Left forelimb (tissue), 1 donor: ENCODE results near the gene NUP153.

Experiments
- DNase-seq: peaks from one replicate; pipeline ENCODE4 v3.0.0-alpha.2; 2018; ENCODE audit warnings: low spot score

Gene NUP153

GRCh38 chr6:17662585-17662984, 44.1 kb downstream of the NUP153 start:
- no peak for DNase-seq

GRCh38 chr6:17656644-17657043, 50.1 kb downstream of the NUP153 start:
- DNase-seq, result no peak

GRCh38 chr6:17656092-17656491, 50.6 kb downstream of the NUP153 start:
- DNase-seq, result no peak

DNA sequence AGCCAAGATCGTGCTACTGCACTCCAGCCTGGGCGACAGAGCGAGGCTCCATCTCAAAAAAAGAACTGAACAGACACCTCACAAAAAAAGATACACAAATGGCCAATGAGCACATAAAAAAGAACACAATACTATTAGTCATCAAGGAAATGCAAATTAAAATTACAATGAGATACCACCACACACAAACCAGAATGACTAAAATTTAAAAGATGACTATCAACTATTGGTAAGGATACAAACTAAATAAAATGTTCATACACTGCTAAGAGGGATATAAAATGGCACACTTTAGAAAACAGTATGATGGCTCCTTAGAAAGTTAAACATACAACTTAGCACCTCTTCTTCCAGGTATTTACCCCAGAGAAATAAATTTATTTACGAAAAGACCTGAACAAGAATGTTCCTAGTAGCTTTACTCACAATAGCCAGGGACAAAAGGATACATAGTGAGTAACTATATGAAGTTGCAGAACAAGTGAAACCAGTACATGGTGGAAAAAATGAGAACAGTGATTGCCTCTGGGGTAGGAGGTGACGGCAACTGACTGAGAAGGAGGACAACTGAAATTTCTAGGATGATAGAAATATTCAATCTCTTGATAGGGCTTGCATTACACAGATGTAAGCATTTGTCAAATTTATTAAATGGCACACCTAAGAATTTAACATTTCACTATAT, 53.4 kb downstream of the NUP153 start:
- DNase-seq, result no peak

GRCh38 chr6:17650656-17651309, 55.9 kb downstream of the NUP153 start:
- DNase-seq, result no peak

DNA sequence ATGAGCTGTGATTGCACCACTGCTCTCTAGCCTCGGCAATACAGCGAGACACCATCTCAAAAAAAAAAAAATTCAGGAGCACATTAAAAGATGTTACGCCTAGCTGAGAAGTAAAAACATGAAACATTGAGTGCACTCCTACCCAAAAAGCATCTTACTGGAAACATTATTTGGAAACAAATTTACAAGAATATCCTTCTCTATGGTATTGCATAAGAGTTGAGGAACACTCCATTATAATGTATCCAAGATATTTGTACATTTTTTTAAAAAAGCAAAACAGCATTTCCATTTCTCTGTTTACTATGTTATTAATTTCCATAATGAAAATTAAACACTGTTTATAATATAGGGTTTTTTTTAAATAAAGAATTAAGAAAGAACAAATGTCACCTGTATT, 58.0 kb downstream of the NUP153 start:
- DNase-seq, result no peak

DNA sequence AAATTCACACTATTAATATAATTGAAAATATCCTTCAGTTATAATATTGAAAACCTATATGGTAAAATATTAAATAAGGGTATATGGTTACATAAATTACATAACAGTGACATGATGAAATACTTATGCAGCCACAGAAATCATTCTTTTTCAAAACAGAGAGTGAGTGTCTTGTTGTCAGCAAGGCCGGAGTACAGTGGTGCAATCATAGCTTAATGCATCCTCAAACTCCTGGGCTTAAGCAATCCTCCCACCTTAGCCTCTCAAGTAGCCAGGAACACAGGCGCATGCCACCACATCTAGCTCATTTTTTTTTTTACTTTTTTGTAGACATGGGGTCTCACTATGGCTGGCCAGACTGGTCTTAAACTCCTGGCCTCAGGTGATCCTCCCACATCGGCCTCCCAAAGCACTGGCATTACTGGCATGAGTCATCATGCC, 66.2 kb downstream of the NUP153 start:
- DNase-seq, result no peak

DNA sequence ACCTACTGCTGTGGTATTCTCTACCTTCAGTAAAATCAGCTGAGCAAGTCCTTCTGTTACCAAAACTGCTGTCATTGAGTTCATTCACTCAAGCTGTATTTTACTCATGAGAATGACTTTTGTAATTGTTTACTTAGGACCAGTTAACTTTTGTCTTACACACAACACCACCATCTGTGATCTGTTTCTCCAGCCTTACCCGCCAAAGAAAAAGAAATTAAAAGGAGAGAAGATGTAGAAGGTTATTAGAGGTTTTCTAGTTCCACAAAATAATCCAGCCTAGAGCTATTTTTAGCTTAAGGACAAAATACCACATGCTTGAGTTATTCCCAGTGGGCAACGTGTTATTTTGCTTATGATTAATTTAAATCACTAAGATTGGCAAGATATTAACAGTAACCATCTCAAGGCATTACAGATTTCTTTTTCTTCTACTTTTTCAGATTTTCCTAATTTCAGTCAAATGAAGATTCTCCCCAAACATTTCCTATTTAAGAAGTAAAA, 68.5 kb downstream of the NUP153 start:
- no peak for DNase-seq

- DNase-seq, result no peak
Measured at GRCh38 chr6:17635568-17635967, 71.2 kb downstream of the NUP153 start.

- DNase-seq, result no peak
Measured at GRCh38 chr6:17633465-17634188, 73.1 kb downstream of the NUP153 start.

DNA sequence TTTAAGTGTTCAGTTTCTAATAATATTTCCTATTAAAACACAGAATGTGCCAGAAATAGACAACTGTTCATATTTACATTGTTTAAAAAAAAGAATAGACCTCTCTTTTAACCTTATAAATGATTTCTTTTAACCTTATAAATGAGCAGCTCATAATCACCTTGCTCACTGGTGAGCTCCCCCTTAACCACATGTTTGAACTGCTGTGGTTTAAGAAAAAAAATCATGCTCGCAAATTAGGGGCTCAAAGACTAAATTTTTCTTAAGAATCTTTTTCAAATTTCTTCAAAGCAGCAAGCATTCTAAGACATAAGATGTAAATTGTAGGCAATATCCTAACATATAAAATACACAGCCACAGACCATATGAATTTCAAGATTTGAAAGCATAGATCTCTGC, 73.8 kb downstream of the NUP153 start:
- DNase-seq, result no peak

- no peak for DNase-seq
Measured at GRCh38 chr6:17630511-17631073, 76.1 kb downstream of the NUP153 start.

DNA sequence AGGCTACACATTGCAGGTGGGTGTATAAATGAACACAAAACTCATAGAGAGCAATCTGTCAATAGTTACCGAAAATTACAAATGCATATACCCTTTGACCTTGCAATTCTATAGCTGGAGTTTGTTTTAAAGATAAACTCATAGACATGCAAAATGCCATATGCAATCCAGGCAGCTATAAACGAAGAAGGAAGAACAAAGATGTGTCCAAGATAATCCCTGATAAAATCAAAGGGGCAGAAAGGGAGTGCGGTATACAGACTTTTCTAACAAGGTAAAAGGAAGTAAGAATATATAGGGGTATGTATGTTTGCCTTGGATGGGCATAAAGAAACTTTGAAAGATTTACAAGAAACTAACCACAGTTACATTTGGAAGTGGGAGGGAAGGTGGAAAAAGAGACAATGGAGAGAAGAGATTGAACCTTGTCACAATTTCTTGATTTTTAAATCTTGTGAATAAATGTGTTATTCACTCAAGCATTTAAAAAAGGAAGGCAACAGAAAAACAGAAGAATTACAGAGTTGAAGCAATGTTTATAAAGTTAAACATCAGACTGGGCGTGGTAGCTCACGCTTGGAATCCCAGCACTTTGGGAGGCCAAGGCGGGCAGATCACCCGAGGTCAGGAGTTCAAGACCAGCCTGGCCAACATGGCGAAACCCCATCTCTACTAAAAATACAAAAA, 76.8 kb downstream of the NUP153 start:
- no peak for DNase-seq

DNA sequence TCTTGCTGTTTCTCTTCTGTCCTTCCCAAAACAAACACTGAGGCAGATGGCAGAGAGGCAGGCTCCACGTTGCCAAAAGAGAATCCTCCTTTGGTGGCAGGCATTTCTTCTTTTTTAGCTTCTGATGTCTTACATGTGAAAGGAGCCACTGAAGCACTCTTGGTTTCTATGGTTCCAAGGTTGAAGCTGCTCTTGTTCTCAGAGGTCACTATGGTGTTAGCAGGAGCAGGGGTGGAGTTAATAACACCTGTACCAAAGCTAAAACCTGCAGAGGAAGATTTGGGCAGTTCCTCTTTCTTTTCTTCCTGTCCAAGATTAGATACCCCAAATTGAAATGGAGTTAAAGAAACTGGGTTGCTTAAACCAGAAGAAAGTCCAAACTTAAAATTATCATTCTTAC, 77.9 kb downstream of the NUP153 start:
- no peak for DNase-seq

- no peak for DNase-seq
Measured at GRCh38 chr6:17624396-17624795, 82.3 kb downstream of the NUP153 start.

DNA sequence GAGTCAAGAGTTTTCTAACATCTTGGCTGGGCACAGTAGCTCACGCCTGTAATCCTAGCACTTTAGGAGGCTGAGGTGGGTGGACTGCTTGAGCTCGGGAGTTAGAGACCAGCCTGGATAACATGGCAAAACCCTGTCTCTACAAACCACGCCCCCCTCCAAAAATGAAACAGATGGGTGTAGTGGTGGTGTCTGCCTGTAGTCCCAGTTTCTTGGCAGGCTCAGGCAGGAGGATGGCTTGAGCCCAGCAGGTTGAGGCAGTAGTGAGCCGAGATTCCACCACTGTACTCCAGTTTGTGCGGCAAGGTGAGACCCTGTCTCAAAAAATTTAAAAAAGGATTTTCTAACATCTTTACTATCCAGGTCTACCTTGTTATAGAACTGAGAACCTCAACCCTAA, 84.6 kb downstream of the NUP153 start:
- no peak for DNase-seq

DNA sequence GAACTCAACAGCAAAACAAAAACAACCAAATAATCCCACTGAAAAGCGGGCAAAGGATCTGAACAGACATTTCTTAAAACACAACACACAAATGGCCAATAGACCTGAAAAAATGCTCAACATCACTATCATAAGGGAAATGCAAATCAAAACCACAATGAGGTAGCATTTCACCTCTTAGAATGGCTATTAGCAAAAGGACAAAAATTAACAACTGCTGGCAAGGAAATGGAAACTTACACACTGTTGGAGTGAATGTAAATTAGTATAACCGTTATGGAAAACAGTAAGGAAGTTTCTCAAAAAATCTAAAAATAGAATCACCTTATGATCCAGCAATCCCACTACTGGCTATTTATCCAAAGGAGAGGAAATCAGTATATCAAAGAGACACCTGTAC, 85.7 kb downstream of the NUP153 start:
- DNase-seq, result no peak

DNA sequence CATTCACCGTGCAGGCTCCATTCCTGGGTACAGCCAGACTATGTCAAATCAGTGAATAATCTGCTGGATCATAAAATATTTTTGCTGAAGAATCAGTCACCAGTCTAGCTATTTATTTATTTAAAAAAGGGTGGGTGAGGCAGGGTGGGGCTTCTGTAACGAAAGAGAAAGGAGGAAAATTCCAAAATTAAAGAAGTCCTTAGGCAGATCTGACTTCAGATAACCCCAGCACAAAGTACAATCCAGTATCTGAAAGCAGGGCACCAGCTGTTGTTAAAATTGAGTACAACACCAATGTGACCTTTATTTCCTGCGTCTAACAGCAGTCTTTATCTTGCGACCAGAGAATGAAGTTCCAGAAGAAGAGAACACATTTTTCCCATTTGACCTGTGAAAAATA, 90.9 kb downstream of the NUP153 start:
- DNase-seq, result no peak

DNA sequence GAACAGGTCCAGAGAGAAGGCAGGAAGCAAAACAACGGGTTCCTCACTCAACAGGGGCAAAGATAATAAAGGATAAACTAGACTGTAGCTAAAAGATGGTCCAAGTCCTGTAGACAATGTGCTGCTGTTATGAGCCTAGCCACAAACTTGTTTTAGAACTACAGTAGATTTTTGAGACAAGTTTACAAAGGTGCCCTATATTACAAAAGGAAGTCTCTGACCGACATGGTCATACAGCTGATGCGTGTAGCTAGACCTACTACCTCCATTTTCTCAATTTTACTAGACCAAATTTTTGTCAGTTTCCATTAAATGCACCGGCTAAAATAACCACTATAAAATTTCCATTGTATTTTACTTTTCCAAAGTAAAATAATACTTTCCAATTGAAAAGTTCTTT, 94.7 kb downstream of the NUP153 start:
- no peak for DNase-seq

DNA sequence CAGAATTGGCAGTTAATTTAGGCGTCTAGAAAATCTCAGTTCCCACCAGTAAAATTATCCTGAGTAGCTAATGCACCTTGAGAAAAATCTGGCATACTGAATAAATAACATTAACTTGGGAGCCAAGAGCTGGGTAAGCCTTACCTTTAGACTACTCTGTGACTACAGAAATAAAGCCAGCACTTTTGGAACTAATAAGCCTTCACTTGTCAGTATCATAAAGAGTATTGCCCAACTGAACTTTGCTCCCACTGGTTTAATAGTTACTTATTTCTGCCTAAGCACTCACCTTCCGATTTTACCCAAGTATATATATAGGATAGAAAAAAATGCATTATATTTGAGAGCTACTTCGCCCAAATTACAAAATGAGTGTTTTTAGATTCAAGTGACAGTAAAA, 95.9 kb downstream of the NUP153 start:
- no peak for DNase-seq

DNA sequence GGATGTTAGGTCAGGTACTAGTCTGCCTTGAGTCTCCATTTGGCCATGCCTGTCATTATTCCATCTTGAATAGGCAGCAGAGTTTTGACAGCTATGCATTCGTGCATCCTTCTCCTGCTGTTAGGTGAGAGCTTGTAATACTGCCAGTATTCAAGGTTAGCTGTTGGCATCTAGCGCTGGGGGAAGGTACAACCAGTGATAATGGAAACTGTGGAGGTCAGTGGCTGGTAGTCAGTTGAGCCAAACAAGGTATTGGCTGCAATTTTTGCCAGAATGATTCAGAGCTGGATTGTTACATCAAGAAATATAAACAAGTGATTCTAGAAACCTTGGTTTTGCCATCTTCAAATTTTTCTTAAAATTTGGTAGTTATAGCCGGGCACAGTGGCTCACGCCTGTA, 100.1 kb downstream of the NUP153 start:
- no peak for DNase-seq

DNA sequence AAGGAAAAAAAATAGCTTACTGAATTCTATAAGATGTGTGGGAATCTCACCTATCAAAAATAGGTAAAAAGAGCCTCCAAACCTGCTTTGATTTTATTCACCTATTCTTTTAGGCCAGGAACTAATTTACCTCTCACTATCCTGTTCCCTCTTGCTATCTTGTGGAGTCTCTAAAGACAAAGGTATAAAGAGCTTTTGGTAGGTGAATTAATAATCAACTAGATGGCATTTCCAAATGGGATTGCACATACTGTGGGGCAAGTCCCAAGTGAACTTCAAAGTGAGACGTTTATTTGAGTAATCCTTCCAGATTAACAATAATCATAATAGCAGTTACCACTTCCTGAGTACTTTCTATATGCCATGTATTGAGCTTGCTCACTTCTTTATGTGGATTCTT, 103.8 kb downstream of the NUP153 start:
- no peak for DNase-seq
